ENCODE data around the gene RAB29.

DNA sequence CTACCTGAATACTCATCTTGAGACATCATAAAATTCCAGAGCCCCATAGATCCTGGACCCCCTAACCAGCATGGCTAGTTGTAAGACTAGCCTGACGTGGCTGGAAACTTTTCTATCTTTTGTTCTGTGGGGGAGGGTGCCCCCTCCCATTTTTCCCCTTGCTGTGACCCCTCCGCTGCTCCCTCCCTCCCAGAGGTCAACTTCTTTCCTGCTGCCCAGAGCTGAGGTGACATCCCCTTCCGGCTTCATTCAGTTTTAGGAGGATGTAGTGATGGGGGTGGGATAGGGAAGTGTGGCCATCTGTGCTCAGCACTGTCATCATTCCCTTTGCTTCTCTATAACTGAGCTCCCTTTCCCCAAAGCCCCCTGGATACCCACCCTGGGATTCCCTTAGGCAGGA lies 42.1 kb upstream of the RAB29 start:
- TF ChIP-seq, protein P1, sequence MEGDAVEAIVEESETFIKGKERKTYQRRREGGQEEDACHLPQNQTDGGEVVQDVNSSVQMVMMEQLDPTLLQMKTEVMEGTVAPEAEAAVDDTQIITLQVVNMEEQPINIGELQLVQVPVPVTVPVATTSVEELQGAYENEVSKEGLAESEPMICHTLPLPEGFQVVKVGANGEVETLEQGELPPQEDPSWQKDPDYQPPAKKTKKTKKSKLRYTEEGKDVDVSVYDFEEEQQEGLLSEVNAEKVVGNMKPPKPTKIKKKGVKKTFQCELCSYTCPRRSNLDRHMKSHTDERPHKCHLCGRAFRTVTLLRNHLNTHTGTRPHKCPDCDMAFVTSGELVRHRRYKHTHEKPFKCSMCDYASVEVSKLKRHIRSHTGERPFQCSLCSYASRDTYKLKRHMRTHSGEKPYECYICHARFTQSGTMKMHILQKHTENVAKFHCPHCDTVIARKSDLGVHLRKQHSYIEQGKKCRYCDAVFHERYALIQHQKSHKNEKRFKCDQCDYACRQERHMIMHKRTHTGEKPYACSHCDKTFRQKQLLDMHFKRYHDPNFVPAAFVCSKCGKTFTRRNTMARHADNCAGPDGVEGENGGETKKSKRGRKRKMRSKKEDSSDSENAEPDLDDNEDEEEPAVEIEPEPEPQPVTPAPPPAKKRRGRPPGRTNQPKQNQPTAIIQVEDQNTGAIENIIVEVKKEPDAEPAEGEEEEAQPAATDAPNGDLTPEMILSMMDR (IDR thresholded peaks at IDR 0.05) = no peak
- no peak for TF ChIP-seq POLR2AphosphoS5 (IDR thresholded peaks at IDR 0.05)

Data from gastroesophageal sphincter (tissue), 3 donors.